Tibial nerve (tissue), 4 donors: ENCODE measurements around the gene CSF1. TPM values are rescaled to one million over a fixed set of nuclear protein-coding genes. Genes with fewer than 3 reads are reported as not detected.

ENCODE experiments used
- DNase-seq, 2 donors: peaks; one replicate each; pipeline ENCODE4 v3.0.0-alpha.2; 2019; ENCODE audit warnings: low spot score in 2 of 2
- H3K27ac ChIP-seq, 4 donors: fragments of 200-600 bp; sonication (generic) in 3 of 4; one replicate each; pipeline ENCODE4 v1.5.1; 2017 to 2019; ENCODE audit warnings: mild to moderate bottlenecking in 1 of 4
- H3K27me3 ChIP-seq, 2 donors: fragments of 200-600 bp; sonication (generic) in 1 of 2; one replicate each; pipeline versions ENCODE4 v1.5.1 to v1.6.0; 2017 to 2019
- H3K36me3 ChIP-seq, 3 donors: fragments of 200-600 bp; sonication (generic); one replicate each; pipeline ENCODE4 v1.5.1; 2018 to 2019
- H3K4me1 ChIP-seq, 4 donors: fragments of 200-600 bp; sonication (generic) in 3 of 4; one replicate each; pipeline ENCODE4 v1.5.1; 2017 to 2019
- H3K4me3 ChIP-seq, 4 donors: fragments of 200-600 bp; sonication (generic) in 3 of 4; one replicate each; pipeline ENCODE4 v1.5.1; 2017 to 2019; ENCODE audit warnings: mild to moderate bottlenecking in 1 of 4, moderate library complexity in 1 of 4
- H3K9me3 ChIP-seq, 4 donors: fragments of 200-600 bp; sonication (generic) in 3 of 4; one replicate each; pipeline ENCODE4 v1.5.1; 2017 to 2019
- EP300 ChIP-seq, 2 donors: sonication (generic); formaldehyde crosslinking; IDR thresholded peaks; one replicate each; pipeline ENCODE4 v1.6.1; 2017; ENCODE audit warnings: antibody characterized with exemption in 2 of 2, mild to moderate bottlenecking in 1 of 2
- POLR2A ChIP-seq, 2 donors: fragments of 450-650 bp; IDR thresholded peaks; one replicate each; pipeline ENCODE4 v1.6.1; 2017; ENCODE audit warnings: antibody characterized with exemption in 2 of 2, mild to moderate bottlenecking in 2 of 2, moderate library complexity in 2 of 2
- WGBS, 2 donors: methylation state at CpG; one replicate each; pipeline ENCODE4 v1.1.5; 2018; 5-methylcytosine and 5-hydroxymethylcytosine counted together
- total RNA-seq, 4 donors: library from RNA; depleted of rRNA; stranded (reverse); fragments of >200 nt; gene quantifications; one replicate each; pipeline ENCODE4 v1.1.0, GENCODE V29; 2016
- TF ChIP-seq, protein P1 (sequence below), 5 experiments: fragments of 200-600 bp in 3 of 5; fragments of 450-650 bp in 2 of 5; sonication (generic) in 3 of 5; IDR thresholded peaks; one replicate each; pipeline ENCODE4 v1.5.1; 2016 to 2019; ENCODE audit warnings: antibody characterized with exemption in 5 of 5, mild to moderate bottlenecking in 3 of 5, moderate library complexity in 2 of 5

CSF1 gene
- total RNA-seq, 4 donors from 2014 or later = 66.8 to 124 (median 90.8) TPM

DNA sequence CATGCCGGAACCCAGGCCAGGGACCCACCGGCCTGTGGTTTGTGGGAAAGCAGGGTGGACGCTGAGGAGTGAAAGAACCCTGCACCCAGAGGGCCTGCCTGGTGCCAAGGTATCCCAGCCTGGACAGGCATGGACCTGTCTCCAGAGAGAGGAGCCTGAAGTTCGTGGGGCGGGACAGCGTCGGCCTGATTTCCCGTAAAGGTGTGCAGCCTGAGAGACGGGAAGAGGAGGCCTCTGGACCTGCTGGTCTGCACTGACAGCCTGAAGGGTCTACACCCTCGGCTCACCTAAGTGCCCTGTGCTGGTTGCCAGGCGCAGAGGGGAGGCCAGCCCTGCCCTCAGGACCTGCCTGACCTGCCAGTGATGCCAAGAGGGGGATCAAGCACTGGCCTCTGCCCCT is 18.5 kb downstream of the CSF1 start:
- TF ChIP-seq, protein P1, sequence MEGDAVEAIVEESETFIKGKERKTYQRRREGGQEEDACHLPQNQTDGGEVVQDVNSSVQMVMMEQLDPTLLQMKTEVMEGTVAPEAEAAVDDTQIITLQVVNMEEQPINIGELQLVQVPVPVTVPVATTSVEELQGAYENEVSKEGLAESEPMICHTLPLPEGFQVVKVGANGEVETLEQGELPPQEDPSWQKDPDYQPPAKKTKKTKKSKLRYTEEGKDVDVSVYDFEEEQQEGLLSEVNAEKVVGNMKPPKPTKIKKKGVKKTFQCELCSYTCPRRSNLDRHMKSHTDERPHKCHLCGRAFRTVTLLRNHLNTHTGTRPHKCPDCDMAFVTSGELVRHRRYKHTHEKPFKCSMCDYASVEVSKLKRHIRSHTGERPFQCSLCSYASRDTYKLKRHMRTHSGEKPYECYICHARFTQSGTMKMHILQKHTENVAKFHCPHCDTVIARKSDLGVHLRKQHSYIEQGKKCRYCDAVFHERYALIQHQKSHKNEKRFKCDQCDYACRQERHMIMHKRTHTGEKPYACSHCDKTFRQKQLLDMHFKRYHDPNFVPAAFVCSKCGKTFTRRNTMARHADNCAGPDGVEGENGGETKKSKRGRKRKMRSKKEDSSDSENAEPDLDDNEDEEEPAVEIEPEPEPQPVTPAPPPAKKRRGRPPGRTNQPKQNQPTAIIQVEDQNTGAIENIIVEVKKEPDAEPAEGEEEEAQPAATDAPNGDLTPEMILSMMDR (IDR thresholded peaks at IDR 0.05) = no peak
- TF ChIP-seq POLR2A (IDR thresholded peaks at IDR 0.05) = no peak
- TF ChIP-seq EP300 (IDR thresholded peaks at IDR 0.05) = no peak
- Histone ChIP-seq H3K27ac (peak overlapping the region; percentile 71 to 92 (median 80)), H3K36me3 (peaks cover 0 to 45% (median 8%) of the 10 kb centered on the region in 3 donors), H3K4me3 (no peak overlapping the region), H3K27me3 (no peaks in the 10 kb centered on the region), H3K9me3 (no peaks in the 10 kb centered on the region), H3K4me1 (peaks cover 0 to 78% (median 55%) of the 10 kb centered on the region in 4 donors)
- 78 to 80% methylated on average over 3 to 10 of the region's 11 CpGs for WGBS, 2 donors
- no peak for DNase-seq

DNA sequence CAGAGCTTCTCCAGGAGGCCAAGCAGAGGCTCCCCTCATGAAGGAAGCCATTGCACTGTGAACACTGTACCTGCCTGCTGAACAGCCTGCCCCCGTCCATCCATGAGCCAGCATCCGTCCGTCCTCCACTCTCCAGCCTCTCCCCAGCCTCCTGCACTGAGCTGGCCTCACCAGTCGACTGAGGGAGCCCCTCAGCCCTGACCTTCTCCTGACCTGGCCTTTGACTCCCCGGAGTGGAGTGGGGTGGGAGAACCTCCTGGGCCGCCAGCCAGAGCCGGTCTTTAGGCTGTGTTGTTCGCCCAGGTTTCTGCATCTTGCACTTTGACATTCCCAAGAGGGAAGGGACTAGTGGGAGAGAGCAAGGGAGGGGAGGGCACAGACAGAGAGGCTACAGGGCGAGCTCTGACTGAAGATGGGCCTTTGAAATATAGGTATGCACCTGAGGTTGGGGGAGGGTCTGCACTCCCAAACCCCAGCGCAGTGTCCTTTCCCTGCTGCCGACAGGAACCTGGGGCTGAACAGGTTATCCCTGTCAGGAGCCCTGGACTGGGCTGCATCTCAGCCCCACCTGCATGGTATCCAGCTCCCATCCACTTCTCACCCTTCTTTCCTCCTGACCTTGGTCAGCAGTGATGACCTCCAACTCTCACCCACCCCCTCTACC is 19.1 kb downstream of the CSF1 start:
- no peak overlapping the region for H3K4me3 ChIP-seq
- 47 to 54% methylated on average over 11 of the region's 11 CpGs for WGBS, 2 donors
- no peak for TF ChIP-seq EP300 (IDR thresholded peaks at IDR 0.05)
- TF ChIP-seq, protein P1 (IDR thresholded peaks at IDR 0.05) = no peak
- no peak for TF ChIP-seq POLR2A (IDR thresholded peaks at IDR 0.05)
- peaks cover 0 to 39% (median 8%) of the 10 kb centered on the region in 3 donors for H3K36me3 ChIP-seq
- no peaks in the 10 kb centered on the region for H3K27me3 ChIP-seq
- H3K4me1 ChIP-seq = peaks cover 0 to 77% (median 60%) of the 10 kb centered on the region in 4 donors
- H3K9me3 ChIP-seq = no peaks in the 10 kb centered on the region
- peak overlapping the region; percentile 71 to 92 (median 80) for H3K27ac ChIP-seq
- no peak for DNase-seq

DNA sequence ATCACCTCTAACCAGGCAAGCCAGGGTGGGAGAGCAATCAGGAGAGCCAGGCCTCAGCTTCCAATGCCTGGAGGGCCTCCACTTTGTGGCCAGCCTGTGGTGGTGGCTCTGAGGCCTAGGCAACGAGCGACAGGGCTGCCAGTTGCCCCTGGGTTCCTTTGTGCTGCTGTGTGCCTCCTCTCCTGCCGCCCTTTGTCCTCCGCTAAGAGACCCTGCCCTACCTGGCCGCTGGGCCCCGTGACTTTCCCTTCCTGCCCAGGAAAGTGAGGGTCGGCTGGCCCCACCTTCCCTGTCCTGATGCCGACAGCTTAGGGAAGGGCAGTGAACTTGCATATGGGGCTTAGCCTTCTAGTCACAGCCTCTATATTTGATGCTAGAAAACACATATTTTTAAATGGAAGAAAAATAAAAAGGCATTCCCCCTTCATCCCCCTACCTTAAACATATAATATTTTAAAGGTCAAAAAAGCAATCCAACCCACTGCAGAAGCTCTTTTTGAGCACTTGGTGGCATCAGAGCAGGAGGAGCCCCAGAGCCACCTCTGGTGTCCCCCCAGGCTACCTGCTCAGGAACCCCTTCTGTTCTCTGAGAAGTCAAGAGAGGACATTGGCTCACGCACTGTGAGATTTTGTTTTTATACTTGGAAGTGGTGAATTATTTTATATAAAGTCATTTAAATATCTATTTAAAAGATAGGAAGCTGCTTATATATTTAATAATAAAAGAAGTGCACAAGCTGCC is 19.8 kb downstream of the CSF1 start:
- TF ChIP-seq EP300 (IDR thresholded peaks at IDR 0.05) = no peak
- TF ChIP-seq POLR2A (IDR thresholded peaks at IDR 0.05) = no peak
- TF ChIP-seq, protein P1 (IDR thresholded peaks at IDR 0.05) = no peak
- no peaks in the 10 kb centered on the region for H3K9me3 ChIP-seq
- H3K36me3 ChIP-seq = peaks cover 0 to 32% (median 8%) of the 10 kb centered on the region in 3 donors
- 76 to 80% methylated on average over 9 of the region's 9 CpGs for WGBS, 2 donors
- DNase-seq = no peak
- no peak overlapping the region for H3K4me3 ChIP-seq
- H3K27ac ChIP-seq = peak overlapping the region; percentile 25 to 92 (median 80)
- no peaks in the 10 kb centered on the region for H3K27me3 ChIP-seq
- H3K4me1 ChIP-seq = peaks cover 0 to 71% (median 60%) of the 10 kb centered on the region in 4 donors

DNA sequence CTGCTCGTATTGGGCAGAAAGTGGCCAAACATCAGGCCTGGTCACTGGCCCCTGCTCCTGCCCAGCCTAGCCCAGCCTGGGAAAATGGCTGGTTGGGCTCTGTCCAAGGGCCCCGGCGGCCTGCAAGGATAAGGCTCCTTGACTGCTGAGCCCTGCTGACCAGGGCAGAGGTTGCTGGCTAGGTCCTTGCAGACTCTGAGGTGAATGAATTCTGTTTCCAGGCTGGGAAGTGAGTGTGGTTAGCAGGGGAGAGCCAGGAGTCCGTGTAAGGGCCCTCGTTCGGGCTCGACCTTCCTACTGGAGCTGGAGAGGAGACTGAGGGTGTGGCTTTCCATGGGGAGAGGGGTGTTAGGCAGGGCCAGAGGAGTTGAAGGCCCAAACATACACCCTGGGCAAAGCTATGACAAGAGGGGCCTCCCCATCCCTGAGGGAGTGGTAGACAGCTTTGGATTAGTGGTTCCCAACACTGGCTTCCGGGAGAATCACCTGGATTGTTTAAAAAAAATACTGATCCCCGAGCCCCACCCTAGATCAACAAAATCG is 20.6 kb downstream of the CSF1 start:
- TF ChIP-seq EP300 (IDR thresholded peaks at IDR 0.05) (peak in 1 of 2 donors; percentile 72), POLR2A (IDR thresholded peaks at IDR 0.05) (no peak)
- TF ChIP-seq, protein P1 (IDR thresholded peaks at IDR 0.05) = peak in 2 of 5 experiments; percentile 15 to 21
- Histone ChIP-seq H3K27me3 (no peaks in the 10 kb centered on the region), H3K4me1 (peaks cover 0 to 65% (median 60%) of the 10 kb centered on the region in 4 donors), H3K36me3 (peaks cover 0 to 24% (median 7%) of the 10 kb centered on the region in 3 donors), H3K4me3 (no peak overlapping the region), H3K9me3 (no peaks in the 10 kb centered on the region), H3K27ac (peak overlapping the region; percentile 8 to 92 (median 73))
- WGBS, 2 donors = 22 to 33% methylated on average over 10 of the region's 10 CpGs
- peak; percentile 76 to 77 for DNase-seq
